HepG2 (cell line): ENCODE data around the gene PSMB3. TPM values are rescaled to one million over a fixed set of nuclear protein-coding genes. Genes with fewer than 3 reads are reported as not detected.
A peak's percentile ranks its signal among the peaks of the same experiment; 100 is the strongest.

Source experiments
- RERE ChIP-seq: IDR thresholded peaks from 2 replicates; pipeline ENCODE4 v1.6.1; 2016; ENCODE audit warnings: low read depth, missing genetic modification reagents, missing compliant biosample characterization
- SIN3A ChIP-seq: IDR thresholded peaks from 2 replicates; pipeline ENCODE4 v1.6.1; 2011; ENCODE audit warnings: low read depth, mild to moderate bottlenecking, control low read depth, low read length, borderline replicate concordance
- ZNF713 ChIP-seq: sonication (generic); formaldehyde crosslinking; IDR thresholded peaks from 2 replicates; pipeline ENCODE4 v1.4.0; 2020; ENCODE audit warnings: mild to moderate bottlenecking, missing genetic modification reagents
- ZNF772 ChIP-seq: sonication (generic); formaldehyde crosslinking; IDR thresholded peaks from 2 replicates; pipeline ENCODE4 v1.5.0; 2020; ENCODE audit warnings: mild to moderate bottlenecking, missing genetic modification reagents
- polyA plus RNA-seq, 8 experiments: library from polyadenylated mRNA; depleted of rRNA in 3 of 8; stranded (reverse) in 7 of 8; unstranded in 1 of 8; fragments of >200 nt; fragmentation: Illumina TruSeq in 4 of 8; extraction: Trizol in 4 of 8; gene quantifications; 2 replicates each; pipeline versions ENCODE4 v1.2.1 to v1.2.3, GENCODE V29; 2011 to 2016; ENCODE audit warnings: low read depth in 4 of 8, missing spikeins in 1 of 8, mixed read lengths in 1 of 8; ENCODE audit not compliant: insufficient read depth in 1 of 8
- total RNA-seq, 5 experiments: library from RNA; depleted of rRNA; stranded (reverse); fragments of >200 nt; fragmentation: Illumina TruSeq; extraction: Trizol; gene quantifications; 2 replicates each; pipeline ENCODE4 v1.2.3, GENCODE V29; 2016; ENCODE audit warnings: low read depth in 1 of 5

The PSMB3 gene
- total and polyA plus RNA-seq, 2 of the 13 experiments (the other 11 are each of a cell fraction or from before 2014, with no cell fraction given) = 366 to 517 TPM

- TF ChIP-seq SIN3A (0 out of 2 replicates have a peak, but pooled peaks have one; percentile 17), ZNF713 (CRISPR knock-in tag) (0 out of 2 replicates have a peak, but pooled peaks have one; percentile 5), ZNF772 (CRISPR knock-in tag) (0 out of 2 replicates have a peak, but pooled peaks have one; percentile 37), RERE (CRISPR knock-in tag) (no peak)
Measured at GRCh38 chr17:38747463-38748148, 4.9 kb upstream of the PSMB3 start (continued).
